ENCODE results near the gene TDRKH.

TDRKH gene

DNA sequence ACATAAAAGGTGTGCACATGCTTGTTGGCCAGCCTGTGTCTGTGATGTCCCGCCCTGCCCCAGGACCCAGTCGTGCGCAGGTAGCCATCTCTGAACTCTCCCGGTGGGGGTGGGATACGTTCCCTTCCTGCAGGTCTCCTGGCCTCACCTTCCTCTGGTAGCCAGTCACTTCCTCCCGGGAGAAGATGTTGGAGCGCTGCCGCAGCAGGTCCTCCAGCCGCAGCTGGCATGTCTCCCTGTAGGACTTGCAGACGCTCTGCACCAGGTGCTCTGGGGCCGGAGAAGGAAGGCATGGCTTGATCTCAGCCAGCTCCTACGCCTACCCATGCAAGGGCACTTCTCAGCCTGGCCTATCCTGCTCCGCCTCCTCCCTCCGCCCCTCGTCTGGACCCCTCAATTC is 24.1 kb upstream of the TDRKH start:
- Histone ChIP-seq H2AFZ (ENCODE audit: low read depth) (no peak overlapping the region), H3K4me1 (ENCODE audit: low read depth, poor library complexity, severe bottlenecking) (peaks cover 28% of the 10 kb centered on the region), H3K36me3 (ENCODE audit: insufficient read depth) (no peaks in the 10 kb centered on the region), H3K79me2 (ENCODE audit: insufficient read depth, low read depth) (no peaks in the 10 kb centered on the region), H4K20me1 (ENCODE audit: insufficient read depth) (no peaks in the 10 kb centered on the region), H3K9ac (no peak overlapping the region), H3K4me2 (no peak overlapping the region), H3K27me3 (ENCODE audit: insufficient read depth, low read depth) (no peaks in the 10 kb centered on the region), H3K4me3 (IDR thresholded peaks at IDR 0.05; ENCODE audit: insufficient read depth, low read depth, low read length) (no peak overlapping the region), H3K27ac (no peak overlapping the region)
- TF ChIP-seq, protein P1, sequence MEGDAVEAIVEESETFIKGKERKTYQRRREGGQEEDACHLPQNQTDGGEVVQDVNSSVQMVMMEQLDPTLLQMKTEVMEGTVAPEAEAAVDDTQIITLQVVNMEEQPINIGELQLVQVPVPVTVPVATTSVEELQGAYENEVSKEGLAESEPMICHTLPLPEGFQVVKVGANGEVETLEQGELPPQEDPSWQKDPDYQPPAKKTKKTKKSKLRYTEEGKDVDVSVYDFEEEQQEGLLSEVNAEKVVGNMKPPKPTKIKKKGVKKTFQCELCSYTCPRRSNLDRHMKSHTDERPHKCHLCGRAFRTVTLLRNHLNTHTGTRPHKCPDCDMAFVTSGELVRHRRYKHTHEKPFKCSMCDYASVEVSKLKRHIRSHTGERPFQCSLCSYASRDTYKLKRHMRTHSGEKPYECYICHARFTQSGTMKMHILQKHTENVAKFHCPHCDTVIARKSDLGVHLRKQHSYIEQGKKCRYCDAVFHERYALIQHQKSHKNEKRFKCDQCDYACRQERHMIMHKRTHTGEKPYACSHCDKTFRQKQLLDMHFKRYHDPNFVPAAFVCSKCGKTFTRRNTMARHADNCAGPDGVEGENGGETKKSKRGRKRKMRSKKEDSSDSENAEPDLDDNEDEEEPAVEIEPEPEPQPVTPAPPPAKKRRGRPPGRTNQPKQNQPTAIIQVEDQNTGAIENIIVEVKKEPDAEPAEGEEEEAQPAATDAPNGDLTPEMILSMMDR (conservative IDR thresholded peaks at IDR 0.05; ENCODE audit: low read depth, low read length): no peak

DNA sequence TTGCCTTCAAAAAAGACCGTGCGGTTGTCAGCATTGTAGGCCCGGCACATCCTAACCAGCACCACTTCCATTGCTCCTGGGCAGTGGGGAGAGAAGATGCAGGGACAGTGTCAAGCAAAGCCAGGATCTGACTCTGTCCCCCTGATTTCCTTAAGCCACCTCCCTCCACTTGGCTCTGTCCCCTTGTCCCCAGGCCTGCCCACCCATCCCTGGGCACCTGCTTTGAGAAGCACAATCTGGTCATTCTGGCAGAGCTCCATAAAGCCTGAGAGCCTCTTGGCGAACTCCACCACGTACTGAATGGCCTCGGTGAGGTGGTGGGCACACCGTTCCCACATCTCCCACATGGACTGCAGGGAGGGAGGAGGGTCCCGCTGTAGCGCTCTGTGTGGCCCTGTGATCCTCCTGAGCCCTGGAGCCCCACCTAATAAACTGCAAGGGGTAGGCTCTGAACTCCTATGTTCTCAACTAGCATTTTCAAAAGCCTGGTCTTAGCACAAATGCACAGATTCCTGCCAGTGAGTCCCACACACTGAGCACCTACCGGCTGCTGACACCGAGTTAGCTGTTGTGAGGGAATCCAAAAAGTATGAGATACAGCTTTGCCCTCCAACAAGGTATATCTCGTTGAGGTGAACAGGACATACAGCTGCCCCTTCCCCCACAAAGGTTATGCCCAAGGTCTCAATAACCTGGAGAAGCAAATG is 23.1 kb upstream of the TDRKH start:
- Histone ChIP-seq H3K79me2 (ENCODE audit: insufficient read depth, low read depth) (no peaks in the 10 kb centered on the region), H3K36me3 (ENCODE audit: insufficient read depth) (no peaks in the 10 kb centered on the region), H3K4me3 (IDR thresholded peaks at IDR 0.05; ENCODE audit: insufficient read depth, low read depth, low read length) (no peak overlapping the region), H3K27ac (no peak overlapping the region), H3K4me2 (no peak overlapping the region), H3K27me3 (ENCODE audit: insufficient read depth, low read depth) (no peaks in the 10 kb centered on the region), H3K4me1 (ENCODE audit: low read depth, poor library complexity, severe bottlenecking) (peaks cover 28% of the 10 kb centered on the region), H3K9ac (no peak overlapping the region), H4K20me1 (ENCODE audit: insufficient read depth) (no peaks in the 10 kb centered on the region), H2AFZ (ENCODE audit: low read depth) (no peak overlapping the region)
- TF ChIP-seq, protein P1 (conservative IDR thresholded peaks at IDR 0.05; ENCODE audit: low read depth, low read length): no peak

DNA sequence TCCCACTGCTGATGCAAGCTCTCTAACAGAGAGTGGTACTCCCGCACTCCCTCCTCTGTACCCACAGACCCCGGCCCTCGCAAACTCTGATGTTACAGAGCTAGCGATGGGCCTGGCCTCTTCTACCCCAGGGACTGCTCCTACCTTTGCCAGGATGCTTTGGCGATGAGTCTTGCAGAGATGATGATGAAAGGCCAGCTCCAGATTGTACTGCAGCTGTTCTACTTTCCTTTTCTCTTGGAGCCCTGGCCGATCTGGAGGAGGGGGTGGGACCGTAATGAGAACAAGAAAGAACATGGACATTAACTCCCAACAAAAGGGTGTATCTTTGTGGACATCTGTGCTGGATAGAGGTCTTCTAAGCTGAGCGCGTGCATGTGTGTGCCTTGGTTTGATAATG is 20.9 kb upstream of the TDRKH start:
- Histone ChIP-seq H3K79me2 (ENCODE audit: insufficient read depth, low read depth) (no peaks in the 10 kb centered on the region), H3K4me2 (no peak overlapping the region), H3K36me3 (ENCODE audit: insufficient read depth) (no peaks in the 10 kb centered on the region), H3K4me1 (ENCODE audit: low read depth, poor library complexity, severe bottlenecking) (peaks cover 16% of the 10 kb centered on the region), H3K27me3 (ENCODE audit: insufficient read depth, low read depth) (peaks cover 5% of the 10 kb centered on the region; the same call in 1 of the 2 replicates), H3K27ac (no peak overlapping the region), H3K4me3 (IDR thresholded peaks at IDR 0.05; ENCODE audit: insufficient read depth, low read depth, low read length) (no peak overlapping the region), H3K9ac (no peak overlapping the region), H4K20me1 (ENCODE audit: insufficient read depth) (no peaks in the 10 kb centered on the region), H2AFZ (ENCODE audit: low read depth) (no peak overlapping the region)
- TF ChIP-seq, protein P1 (conservative IDR thresholded peaks at IDR 0.05; ENCODE audit: low read depth, low read length): no peak

DNA sequence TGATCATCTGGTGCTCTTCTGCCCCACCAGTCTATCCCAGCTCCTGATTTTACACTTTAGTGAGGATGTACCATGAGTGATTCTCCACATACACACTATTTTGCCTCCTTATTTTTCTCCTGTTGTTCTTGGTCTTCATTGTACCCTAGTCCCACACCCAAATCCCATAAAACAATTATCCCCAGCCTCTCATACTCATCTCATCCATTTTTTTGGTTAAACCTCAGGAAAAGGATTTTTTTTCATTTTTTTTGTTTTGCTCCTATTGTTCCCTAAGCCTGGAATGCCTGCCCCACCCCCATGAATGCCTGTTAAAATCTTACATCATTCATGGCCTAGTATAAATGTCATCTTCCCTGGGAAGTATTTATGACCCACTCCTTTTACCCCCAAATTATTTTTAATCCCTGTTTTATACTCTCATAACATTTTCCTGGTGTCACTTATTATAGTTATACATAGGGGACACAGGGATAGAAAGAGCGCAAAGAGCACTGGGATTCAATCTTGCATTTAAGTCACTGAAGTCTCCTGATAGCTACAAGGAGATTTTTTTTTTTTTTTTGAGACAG is 19.8 kb upstream of the TDRKH start:
- H4K20me1 ChIP-seq (ENCODE audit: insufficient read depth): no peaks in the 10 kb centered on the region
- H3K4me1 ChIP-seq (ENCODE audit: low read depth, poor library complexity, severe bottlenecking): peaks cover 5% of the 10 kb centered on the region
- no peak overlapping the region for H3K4me2 ChIP-seq
- no peaks in the 10 kb centered on the region for H3K79me2 ChIP-seq (ENCODE audit: insufficient read depth, low read depth)
- H2AFZ ChIP-seq (ENCODE audit: low read depth): no peak overlapping the region
- H3K4me3 ChIP-seq (IDR thresholded peaks at IDR 0.05; ENCODE audit: insufficient read depth, low read depth, low read length): no peak overlapping the region
- H3K9ac ChIP-seq: no peak overlapping the region
- H3K36me3 ChIP-seq (ENCODE audit: insufficient read depth): no peaks in the 10 kb centered on the region
- no peak overlapping the region for H3K27ac ChIP-seq
- TF ChIP-seq, protein P1 (conservative IDR thresholded peaks at IDR 0.05; ENCODE audit: low read depth, low read length): no peak
- H3K27me3 ChIP-seq (ENCODE audit: insufficient read depth, low read depth): peaks cover 16% of the 10 kb centered on the region; the same call in 1 of the 2 replicates

Measured in KMS-11 (cell line).